ENCODE data around the gene PPM1K.

The PPM1K gene

GRCh38 chr4:88297212-88297516 is 12.8 kb upstream of the PPM1K start:
- Histone ChIP-seq H3K9me3 (ENCODE audit: insufficient read depth, low read length) (no peaks in the 10 kb centered on the region), H3K9ac (ENCODE audit: low read length) (no peak overlapping the region), H3K36me3 (ENCODE audit: low read length) (no peaks in the 10 kb centered on the region), H4K20me1 (ENCODE audit: low read depth, low read length) (no peaks in the 10 kb centered on the region), H3F3A (ENCODE audit: insufficient read depth) (no peaks in the 10 kb centered on the region), H3K27ac (ENCODE audit: low read depth, low read length) (no peak overlapping the region), H3K79me2 (ENCODE audit: insufficient read depth, low read length) (no peaks in the 10 kb centered on the region), H2AFZ (ENCODE audit: low read depth, low read length, severe bottlenecking) (no peak overlapping the region), H3K4me2 (ENCODE audit: low read depth, low read length, poor library complexity, severe bottlenecking) (no peak overlapping the region), H3K9me2 (replicated peaks; ENCODE audit: insufficient read depth, low read length) (no peaks in the 10 kb centered on the region), H3K4me3 (ENCODE audit: insufficient read depth, low read length, poor library complexity, severe bottlenecking) (no peak overlapping the region), H3K27me3 (ENCODE audit: low read length) (no peaks in the 10 kb centered on the region)
- no peak for TF ChIP-seq CTCF (IDR thresholded peaks at IDR 0.05; ENCODE audit: insufficient read depth, low read length, poor library complexity, severe bottlenecking)

- H3K36me3 ChIP-seq (ENCODE audit: low read length) = no peaks in the 10 kb centered on the region
- H3K4me2 ChIP-seq (ENCODE audit: low read depth, low read length, poor library complexity, severe bottlenecking) = no peak overlapping the region
- no peaks in the 10 kb centered on the region for H3F3A ChIP-seq (ENCODE audit: insufficient read depth)
- no peak for TF ChIP-seq EZH2phosphoT487 (conservative IDR thresholded peaks at IDR 0.05; ENCODE audit: low read length)
- TF ChIP-seq CTCF (IDR thresholded peaks at IDR 0.05; ENCODE audit: insufficient read depth, low read length, poor library complexity, severe bottlenecking) = no peak
- H3K27ac ChIP-seq (ENCODE audit: low read depth, low read length) = no peak overlapping the region
- H3K9ac ChIP-seq (ENCODE audit: low read length) = no peak overlapping the region
- no peaks in the 10 kb centered on the region for H3K27me3 ChIP-seq (ENCODE audit: low read length)
- no peak overlapping the region for H2AFZ ChIP-seq (ENCODE audit: low read depth, low read length, severe bottlenecking)
- no peaks in the 10 kb centered on the region for H3K9me3 ChIP-seq (ENCODE audit: insufficient read depth, low read length)
- H4K20me1 ChIP-seq (ENCODE audit: low read depth, low read length) = no peaks in the 10 kb centered on the region
- H3K4me3 ChIP-seq (ENCODE audit: insufficient read depth, low read length, poor library complexity, severe bottlenecking) = no peak overlapping the region
- H3K79me2 ChIP-seq (ENCODE audit: insufficient read depth, low read length) = no peaks in the 10 kb centered on the region
- H3K9me2 ChIP-seq (replicated peaks; ENCODE audit: insufficient read depth, low read length) = no peaks in the 10 kb centered on the region
These were observed 12.3 kb upstream of the PPM1K start for GRCh38 chr4:88296413-88297211.

GRCh38 chr4:88295656-88296055 is 11.3 kb upstream of the PPM1K start:
- H4K20me1 ChIP-seq (ENCODE audit: low read depth, low read length) = no peaks in the 10 kb centered on the region
- H3K9me2 ChIP-seq (replicated peaks; ENCODE audit: insufficient read depth, low read length) = no peaks in the 10 kb centered on the region
- H3K36me3 ChIP-seq (ENCODE audit: low read length) = no peaks in the 10 kb centered on the region
- H3K9me3 ChIP-seq (ENCODE audit: insufficient read depth, low read length) = no peaks in the 10 kb centered on the region
- no peak overlapping the region for H3K27ac ChIP-seq (ENCODE audit: low read depth, low read length)
- TF ChIP-seq CTCF (IDR thresholded peaks at IDR 0.05; ENCODE audit: insufficient read depth, low read length, poor library complexity, severe bottlenecking) (no peak), EZH2phosphoT487 (conservative IDR thresholded peaks at IDR 0.05; ENCODE audit: low read length) (no peak)
- H3K79me2 ChIP-seq (ENCODE audit: insufficient read depth, low read length) = no peaks in the 10 kb centered on the region
- no peak overlapping the region for H3K4me2 ChIP-seq (ENCODE audit: low read depth, low read length, poor library complexity, severe bottlenecking)
- no peak overlapping the region for H3K9ac ChIP-seq (ENCODE audit: low read length)
- no peaks in the 10 kb centered on the region for H3F3A ChIP-seq (ENCODE audit: insufficient read depth)
- H3K27me3 ChIP-seq (ENCODE audit: low read length) = no peaks in the 10 kb centered on the region
- H3K4me3 ChIP-seq (ENCODE audit: insufficient read depth, low read length, poor library complexity, severe bottlenecking) = no peak overlapping the region
- H2AFZ ChIP-seq (ENCODE audit: low read depth, low read length, severe bottlenecking) = no peak overlapping the region

Measured in SU-DHL-6 (cell line).